NCI-H1436 treated with DMSO at 0.1 percent for 48 hours (cell line): Measurements from ENCODE around the gene SEMA3G.

Source experiments
- DNase-seq: peaks from one replicate; lab custom pipeline; 2025; lab: John Stamatoyannopoulos, UW

SEMA3G gene

DNA sequence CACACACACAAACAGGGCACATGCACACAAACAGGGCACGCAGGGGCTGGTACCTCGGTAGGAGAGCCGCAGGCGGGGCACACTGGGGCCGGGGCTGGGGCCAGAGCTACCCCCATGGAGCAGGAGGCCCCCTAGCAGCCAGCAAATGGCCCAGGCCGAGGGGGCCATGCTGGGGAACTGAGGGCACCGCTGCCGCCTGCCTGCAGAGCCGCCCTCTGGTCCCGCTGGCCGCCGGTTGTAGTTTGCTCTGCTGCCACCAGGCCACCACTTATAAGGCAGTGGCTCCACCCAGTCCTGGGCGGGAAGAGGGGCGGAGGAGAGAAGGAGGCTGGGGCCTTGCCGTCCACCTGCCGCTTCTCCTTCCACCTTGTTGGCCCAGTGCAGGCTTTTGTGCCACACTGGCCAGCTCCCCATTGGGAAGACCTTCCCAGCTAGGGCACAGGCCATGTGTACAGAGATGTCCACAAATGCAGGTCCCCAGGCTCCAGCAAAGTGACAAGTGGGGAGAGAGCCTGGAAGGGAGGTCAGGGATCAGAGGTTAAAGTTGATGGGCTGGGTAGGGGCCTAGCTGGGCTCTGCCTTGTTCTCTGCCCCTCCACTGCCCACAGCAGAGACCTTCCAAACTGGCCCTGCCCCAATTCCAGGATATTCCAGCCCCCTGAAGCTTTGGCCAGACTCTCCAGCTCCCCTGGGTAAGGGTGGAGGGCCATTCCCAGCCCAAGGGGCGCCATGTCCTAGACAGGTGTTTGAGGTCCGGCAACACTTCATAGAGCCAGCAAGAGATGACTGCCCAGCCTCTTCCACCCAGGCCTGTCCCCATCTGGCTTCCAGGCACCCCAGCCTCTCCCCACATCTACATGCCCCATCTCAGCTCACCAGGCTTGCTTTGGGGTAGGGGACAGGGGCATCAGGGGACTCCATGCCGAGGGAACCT lies at the start of gene SEMA3G:
Gene SEMA3G (minus strand): TSS at position 244 of the 934 bp plus-strand sequence. CDS start 76 bp downstream, at position 168.
- DNase-seq = no peak

DNA sequence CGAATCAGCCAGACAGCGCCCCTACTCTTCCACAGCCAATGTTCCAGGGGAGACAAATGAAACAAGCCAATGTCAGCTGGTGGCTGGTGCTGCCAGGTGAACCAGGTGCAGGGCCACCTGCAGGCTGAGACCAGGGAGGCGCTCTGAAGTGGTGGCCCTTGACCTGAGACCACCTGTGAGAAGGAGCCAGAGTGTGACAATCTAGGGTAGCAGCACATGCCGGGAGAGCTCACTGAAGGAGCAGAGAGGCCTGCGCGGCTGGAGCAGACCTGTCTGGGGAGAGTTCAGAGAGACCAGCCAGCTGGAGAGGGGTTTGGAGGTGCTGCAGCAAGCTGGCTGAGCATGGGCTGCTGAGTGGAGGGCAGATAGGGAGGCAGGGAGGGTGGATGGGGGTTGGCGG lies 49.5 kb upstream of the SEMA3G start:
- no peak for DNase-seq

DNA sequence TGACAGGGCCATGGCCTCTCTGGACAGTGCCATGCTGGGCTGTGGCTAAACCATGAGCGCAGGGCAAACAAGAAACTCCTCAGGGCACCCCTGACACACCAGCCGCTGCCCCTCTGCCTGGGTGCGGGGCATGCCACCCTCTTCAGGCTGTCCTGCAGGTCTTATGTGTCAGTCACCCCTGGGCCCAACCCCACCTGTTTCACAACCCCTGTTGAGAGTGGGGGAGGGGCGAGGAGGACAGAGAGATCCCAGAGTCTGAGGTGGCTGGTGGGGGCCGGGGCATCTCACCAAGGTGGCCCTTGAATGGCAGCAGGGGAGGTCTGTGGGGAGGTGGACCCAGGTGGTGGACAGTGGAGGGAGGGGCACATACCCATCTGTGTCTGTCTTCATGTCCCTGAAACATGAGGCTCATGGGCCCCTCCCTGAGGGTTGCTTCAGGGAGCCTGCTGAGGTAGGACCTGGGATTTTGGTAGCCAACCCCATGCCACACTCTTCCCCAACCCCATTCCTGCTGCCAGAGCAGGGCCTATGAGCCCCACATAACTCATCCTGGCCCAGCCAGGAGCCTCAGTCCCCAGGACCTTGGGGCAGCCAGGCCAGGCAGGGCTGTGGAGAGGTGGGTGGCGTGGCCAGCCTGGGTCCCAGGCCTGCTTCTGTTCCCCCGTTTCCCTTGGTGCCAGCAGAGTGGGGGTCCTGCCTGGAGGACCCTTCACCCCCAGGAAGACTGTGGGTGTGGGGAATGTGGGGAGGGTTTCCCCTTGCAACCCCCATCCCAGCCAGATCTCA lies 48.5 kb upstream of the SEMA3G start:
- DNase-seq = no peak

DNA sequence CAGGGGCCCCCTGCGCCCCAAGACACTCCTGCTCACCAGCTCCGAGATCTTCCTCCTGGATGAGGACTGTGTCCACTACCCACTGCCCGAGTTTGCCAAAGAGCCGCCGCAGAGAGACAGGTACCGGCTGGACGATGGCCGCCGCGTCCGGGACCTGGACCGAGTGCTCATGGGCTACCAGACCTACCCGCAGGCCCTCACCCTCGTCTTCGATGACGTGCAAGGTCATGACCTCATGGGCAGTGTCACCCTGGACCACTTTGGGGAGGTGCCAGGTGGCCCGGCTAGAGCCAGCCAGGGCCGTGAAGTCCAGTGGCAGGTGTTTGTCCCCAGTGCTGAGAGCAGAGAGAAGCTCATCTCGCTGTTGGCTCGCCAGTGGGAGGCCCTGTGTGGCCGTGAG lies 47.2 kb upstream of the SEMA3G start:
- DNase-seq = no peak

DNA sequence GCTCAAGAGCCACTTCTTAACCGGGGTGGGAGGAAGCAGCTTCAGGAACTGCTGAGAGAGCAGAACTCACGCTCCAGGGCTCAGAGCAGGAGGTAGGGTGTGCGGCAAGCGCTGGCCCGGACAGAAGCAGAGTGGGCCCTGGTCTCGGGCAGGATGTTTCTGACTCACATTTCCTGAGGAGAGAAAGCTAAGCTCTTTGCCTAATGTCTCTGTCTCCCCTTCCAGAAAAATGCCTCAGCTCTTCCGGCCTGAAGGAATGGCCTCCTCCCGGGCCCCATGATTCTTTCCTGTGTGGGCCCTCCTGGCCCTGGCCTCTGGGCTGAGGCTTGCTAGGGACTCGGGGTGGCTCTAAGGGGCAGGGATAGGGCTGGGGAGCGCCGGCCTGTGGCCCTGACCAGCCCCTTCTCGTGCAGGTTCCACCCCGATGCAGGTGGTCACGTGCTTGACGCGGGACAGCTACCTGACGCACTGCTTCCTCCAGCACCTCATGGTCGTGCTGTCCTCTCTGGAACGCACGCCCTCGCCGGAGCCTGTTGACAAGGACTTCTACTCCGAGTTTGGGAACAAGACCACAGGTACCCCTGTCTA lies 46.1 kb upstream of the SEMA3G start:
- DNase-seq = no peak

DNA sequence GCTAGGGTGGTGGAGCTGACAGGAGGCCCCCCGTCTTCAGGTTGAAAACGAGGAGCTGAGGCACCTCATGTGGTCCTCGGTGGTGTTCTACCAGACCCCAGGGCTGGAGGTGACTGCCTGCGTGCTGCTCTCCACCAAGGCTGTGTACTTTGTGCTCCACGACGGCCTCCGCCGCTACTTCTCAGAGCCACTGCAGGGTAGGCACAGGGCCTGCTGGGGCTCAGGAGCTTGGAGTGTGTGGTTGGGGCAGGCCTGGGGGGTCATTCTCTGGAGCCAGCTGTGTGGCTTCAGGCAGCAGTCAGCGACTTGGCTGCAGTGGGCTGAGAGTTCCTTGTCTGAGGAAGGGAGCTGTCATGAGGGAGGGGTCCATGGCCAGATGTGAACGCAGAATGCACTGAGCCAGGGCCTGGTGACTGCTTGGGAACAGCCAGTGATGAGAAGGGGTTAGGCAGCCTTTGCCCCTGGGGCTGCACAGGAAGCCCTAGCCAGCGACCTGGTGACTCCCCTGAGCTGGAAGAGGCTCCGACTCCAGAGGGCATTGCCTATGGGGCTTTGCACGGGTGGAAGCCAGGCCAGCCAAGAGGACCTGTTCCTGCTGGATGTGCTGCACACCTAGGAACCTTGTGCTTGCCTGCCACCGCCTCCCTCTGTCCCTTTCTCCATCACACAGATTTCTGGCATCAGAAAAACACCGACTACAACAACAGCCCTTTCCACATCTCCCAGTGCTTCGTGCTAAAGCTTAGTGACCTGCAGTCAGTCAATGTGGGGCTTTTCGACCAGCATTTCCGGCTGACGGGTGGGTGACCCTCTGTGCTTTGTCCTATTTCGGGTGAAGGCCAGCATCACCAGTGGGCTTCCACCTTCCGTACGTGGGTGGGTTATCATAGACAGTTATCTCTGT lies 45.4 kb upstream of the SEMA3G start:
- no peak for DNase-seq

DNA sequence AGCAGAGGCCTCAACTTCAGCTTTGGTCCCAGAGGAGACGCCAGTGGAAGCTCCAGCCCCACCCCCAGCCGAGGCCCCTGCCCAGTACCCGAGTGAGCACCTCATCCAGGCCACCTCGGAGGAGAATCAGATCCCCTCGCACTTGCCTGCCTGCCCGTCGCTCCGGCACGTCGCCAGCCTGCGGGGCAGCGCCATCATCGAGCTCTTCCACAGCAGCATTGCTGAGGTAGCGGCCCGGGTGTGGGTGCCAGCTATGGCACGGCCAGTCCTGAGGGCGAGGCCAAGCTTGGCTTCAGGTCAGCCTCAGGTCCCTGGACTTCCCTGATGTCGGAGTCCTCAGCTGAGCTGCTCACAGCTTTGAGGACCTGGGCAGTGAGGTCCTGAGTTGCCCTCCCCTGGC lies 44.5 kb upstream of the SEMA3G start:
- no peak for DNase-seq

DNA sequence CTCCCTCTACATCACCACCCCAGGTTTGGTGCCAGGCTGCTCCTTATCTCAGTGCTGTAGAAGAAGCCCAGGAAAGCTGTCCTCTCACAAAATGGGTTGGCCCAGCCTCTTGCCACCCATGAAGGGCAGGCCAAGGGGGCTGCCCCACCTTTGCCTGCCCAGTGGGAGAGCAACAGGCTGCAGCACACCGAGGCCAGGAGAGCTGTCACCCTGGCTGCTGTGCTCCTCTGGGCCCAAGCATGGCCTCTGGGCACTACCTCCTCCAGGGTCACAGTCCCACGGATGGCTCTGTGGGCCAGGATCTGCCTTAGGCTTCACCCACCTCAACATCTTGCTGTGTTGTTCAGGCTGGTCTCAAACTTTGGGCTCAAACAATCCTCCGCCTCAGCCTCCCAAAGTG lies 43.8 kb upstream of the SEMA3G start:
- no peak for DNase-seq

DNA sequence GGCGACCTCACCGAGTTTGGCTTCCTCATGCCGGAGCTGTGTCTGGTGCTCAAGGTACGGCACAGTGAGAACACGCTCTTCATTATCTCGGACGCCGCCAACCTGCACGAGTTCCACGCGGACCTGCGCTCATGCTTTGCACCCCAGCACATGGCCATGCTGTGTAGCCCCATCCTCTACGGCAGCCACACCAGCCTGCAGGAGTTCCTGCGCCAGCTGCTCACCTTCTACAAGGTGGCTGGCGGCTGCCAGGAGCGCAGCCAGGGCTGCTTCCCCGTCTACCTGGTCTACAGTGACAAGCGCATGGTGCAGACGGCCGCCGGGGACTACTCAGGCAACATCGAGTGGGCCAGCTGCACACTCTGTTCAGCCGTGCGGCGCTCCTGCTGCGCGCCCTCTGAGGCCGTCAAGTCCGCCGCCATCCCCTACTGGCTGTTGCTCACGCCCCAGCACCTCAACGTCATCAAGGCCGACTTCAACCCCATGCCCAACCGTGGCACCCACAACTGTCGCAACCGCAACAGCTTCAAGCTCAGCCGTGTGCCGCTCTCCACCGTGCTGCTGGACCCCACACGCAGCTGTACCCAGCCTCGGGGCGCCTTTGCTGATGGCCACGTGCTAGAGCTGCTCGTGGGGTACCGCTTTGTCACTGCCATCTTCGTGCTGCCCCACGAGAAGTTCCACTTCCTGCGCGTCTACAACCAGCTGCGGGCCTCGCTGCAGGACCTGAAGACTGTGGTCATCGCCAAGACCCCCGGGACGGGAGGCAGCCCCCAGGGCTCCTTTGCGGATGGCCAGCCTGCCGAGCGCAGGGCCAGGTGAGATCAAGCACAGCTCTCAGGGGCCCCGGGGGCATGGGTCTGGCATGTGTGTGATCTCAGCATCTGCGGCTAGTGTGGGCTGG lies 43.1 kb upstream of the SEMA3G start:
- no peak for DNase-seq

DNA sequence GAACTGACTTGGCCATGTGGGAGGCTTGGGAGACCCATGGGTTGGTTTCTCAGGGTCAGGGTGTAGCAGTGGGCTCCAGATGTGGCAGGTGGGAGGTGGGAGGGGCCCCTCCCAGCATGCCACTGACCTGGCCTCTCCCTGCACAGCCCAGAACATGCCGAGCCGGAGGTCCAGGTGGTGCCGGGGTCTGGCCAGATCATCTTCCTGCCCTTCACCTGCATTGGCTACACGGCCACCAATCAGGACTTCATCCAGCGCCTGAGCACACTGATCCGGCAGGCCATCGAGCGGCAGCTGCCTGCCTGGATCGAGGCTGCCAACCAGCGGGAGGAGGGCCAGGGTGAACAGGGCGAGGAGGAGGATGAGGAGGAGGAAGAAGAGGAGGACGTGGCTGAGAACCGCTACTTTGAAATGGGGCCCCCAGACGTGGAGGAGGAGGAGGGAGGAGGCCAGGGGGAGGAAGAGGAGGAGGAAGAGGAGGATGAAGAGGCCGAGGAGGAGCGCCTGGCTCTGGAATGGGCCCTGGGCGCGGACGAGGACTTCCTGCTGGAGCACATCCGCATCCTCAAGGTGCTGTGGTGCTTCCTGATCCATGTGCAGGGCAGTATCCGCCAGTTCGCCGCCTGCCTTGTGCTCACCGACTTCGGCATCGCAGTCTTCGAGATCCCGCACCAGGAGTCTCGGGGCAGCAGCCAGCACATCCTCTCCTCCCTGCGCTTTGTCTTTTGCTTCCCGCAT lies 42.3 kb upstream of the SEMA3G start:
- DNase-seq = no peak

DNA sequence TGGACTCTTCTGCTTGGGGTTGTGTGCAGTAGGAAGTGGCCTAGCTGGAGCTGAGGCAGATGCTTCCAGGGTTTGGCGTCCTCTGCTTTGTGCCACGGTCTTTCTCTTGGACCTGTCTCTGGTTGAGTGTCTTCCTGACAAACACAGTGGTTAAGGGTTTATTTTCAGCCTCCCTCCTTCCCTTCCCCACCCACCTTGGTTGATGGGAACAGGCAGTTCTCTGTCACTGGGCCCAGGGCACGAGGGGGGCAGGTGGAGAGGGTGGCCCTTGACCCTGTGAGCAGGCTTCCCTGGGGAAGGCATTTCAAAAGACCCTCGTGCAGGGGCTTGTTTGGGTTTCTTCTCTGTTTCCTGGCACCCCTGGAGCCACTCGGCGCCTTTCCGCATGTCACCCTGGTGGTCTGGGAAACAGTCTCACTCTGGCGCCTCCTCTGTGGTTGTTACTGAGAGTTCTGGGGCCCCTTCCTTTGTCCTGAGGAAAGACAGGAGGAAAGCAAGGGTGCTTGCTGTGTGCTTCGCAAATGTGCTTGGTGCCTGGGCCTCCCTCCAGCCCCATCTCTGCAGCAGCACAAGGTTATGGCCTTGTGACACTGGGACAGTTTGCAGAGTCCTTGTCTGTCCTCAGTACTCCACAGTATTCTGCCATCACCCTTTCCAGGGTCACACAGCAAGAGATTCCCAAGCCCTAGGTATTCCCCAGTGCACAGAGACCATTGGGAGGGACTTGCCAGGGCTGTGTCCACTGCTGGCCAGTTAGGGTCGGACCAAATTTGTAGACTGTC lies 40.0 kb upstream of the SEMA3G start:
- DNase-seq = no peak

DNA sequence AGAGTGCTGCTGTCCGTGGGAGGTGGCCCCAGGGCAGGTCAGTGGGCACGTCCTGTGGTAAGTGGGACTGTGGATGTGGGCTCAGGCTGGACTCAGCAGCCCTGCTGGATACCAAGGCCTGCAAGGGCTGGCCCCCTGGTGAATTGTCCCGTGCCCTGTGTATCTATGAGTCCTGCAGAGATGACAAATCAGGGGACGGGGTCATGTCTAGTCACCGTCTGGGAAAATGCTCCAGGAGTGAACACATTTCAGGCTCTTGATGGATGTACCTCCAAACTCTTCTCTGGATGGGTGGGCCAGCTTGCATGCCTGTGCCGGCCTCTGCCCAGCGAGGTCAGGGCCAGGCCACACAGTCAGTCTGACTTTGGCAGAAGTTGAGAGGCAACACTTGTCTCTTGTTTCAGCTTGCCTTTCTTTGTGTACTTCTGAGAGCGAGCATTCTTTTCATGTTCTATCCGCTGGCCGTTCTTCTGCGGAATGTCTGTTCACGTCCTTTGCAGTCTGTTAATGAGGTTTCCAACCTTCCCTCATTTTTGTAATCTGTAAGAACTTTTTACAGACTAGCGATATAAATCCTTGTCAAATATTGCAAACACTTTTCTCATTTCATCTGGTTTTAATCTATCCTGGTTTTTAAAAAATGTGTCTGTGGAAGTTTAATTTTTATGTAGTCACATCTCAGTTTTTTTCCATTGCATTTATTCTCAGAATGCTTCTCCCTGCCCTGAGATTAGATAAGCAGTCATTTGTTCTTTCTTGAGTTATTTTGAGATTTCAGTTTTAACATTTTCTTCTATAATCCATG lies 38.9 kb upstream of the SEMA3G start:
- DNase-seq = no peak

DNA sequence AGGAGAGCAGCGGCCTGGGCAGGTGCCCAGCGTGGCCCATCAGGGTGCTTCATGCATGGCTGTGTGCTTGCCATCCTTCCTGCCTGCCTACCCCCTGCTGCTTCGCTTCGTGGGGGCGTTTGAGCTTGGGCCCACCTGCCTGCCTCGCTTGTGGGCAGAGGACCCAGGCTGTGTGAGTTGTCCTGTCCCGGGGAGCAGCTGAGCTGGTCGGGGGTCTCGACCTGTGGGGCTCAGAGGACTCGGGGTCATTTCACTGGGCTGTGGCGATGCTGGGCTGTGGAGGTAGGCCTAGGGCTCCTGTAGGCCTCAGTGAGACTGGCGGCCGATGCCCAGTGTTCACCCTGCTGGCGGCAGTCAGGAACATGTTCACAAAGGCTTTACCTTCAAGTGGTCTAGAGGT lies 38.2 kb upstream of the SEMA3G start:
- DNase-seq = no peak

DNA sequence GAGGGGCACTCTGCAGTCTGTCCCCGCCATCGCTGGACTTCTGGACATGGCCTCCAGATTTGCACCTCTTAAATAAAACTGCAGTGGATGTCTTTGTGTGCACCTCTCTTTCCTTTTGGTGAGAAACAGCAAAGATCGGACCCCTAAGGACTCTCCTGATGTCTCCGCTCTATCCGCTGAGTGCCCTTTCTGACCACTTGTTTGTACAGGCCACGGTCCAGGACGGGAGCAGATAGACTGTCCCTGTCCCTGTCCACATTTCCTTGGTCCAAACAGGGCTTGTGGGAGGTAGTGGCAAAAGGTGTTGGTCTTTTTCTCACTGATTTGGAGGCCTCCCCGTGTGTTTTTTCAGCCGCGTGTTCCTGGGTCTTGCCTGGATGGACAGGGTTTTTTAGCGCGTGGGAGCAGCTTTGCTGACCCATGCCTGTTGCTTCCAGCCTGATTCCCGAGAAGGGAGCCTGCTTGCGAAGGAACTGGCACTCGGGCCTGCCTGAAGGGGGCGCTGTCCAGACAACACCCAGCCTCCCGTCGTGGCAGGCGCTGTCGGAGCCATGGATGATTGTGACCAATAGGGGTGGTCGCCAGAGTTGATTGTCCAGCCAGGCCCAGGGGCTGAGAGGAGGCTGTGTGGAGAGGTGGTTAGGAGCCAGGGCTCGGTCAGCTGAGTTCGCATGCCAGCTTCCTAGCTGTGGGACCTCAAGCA lies 37.1 kb upstream of the SEMA3G start:
- DNase-seq = no peak

DNA sequence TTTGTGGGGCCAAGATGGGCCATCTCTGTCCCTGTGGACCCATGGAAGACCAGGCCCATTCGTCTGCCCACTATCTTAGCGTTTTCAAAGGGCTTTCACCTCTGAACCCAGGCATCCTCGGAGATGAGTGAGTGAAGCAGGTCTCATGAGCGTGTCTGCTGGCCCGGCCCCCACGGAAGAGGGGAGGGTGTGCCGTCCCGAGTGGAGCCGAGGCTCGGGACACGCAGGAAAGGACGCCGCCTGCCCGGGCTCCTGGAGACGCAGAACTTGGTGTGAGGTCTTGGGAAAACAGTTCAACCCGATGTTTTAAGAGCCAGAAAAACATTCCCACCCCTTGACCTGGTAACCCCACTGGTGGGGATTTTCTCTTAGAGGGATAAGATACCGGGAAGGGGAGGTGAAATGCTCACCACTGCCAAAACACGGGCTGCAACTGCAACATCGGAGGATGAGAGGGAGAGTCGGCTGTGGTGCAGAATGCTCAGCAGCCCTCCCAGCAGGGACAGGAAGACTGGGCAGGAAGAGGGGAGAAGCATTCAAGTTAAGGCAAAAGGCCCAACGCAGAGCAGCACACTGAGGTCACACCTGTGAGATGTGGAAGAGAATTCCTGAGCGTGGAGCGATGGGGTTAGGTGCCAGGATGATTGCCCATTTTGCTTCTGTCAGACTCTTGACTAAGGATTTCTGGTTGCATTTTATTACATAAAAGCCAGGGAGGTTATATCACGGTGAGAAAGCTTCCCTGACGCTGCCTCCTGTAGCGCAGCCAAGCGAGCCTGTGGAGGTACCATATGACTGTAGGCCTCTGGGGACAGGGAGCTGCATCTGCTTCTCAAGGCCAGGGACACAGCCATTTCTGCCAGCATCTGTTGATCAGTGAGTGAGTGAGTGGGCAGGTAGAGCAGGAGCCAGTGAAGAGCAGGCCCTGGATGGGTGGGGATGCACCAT lies 36.1 kb upstream of the SEMA3G start:
- no peak for DNase-seq

DNA sequence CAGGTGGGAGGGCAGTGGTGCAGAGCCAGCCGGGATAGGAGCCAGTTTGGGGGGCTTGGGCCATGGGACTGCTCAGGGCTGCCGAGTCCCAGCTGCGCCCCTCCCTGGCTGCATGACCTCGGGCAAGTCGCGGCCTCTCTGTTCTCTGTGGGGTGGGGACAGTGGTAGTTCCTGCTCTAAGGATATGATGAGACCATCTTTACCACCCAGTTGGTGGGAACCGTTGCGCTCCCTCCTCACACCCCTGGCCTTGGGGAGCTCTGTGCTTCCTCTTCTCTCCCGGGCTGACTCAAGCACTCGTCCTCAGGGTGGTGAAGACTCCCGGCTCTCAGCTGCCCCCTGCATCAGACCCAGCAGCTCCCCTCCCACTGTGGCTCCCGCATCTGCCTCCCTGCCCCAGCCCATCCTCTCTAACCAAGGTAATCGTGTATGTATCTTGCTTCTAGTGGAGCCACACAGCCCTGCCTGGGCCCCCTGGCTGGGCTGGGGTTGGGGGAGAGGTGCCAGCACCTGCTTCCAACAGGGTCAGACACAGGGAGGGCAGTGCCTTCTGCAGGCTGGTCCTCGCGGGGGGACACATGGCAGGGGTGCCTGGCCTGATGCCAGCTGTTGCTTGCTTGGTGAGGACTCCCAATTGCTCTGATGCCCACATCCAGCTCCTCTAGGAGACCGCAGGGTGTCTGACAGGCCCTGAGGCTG lies 35.1 kb upstream of the SEMA3G start:
- DNase-seq = no peak
